H1 (cell line): ENCODE measurements around the gene ZNF516. TPM values are rescaled to one million over a fixed set of nuclear protein-coding genes. Genes with fewer than 3 reads are reported as not detected.

Experiments
- CTCF ChIA-PET: fragments of 300-600 bp; sonication (Branson Sonifier 250); formaldehyde crosslinking; loops from one replicate; lab custom pipeline; 2021; ENCODE audit not compliant: partially characterized antibody; lab: Charles Lee
- POLR2A ChIA-PET: fragments of 300-600 bp; sonication (Branson Sonifier 250); formaldehyde crosslinking; loops from one replicate; lab custom pipeline; 2021; ENCODE audit warnings: inconsistent platforms; ENCODE audit not compliant: partially characterized antibody; lab: Charles Lee
- DNase-seq, 2 experiments: peaks; one replicate each; pipeline versions ENCODE4 v3.0.0 to v3.0.0-alpha.2; 2010 to 2022; ENCODE audit warnings: low spot score in 2 of 2, low read depth in 1 of 2, mixed read lengths in 1 of 2
- FAIRE-seq: peaks from 2 replicates; lab custom pipeline; 2011; peaks lifted over from hg19 to GRCh38; lab: Jason Lieb, UNC
- H2AFZ ChIP-seq: 2 replicates; pipeline ENCODE4 v1.8.1; 2012; ENCODE audit warnings: low read length, inconsistent platforms
- H2AK5ac ChIP-seq: 2 replicates; pipeline ENCODE4 v1.6.1; 2013; ENCODE audit warnings: low read depth, low read length
- H2BK120ac ChIP-seq: replicated peaks from 2 replicates; pipeline ENCODE3; 2013; ENCODE audit warnings: low read depth, low read length, inconsistent platforms
- H2BK12ac ChIP-seq: 2 replicates; pipeline ENCODE4 v1.6.1; 2013; ENCODE audit warnings: low read depth, low read length
- H2BK15ac ChIP-seq: 2 replicates; pipeline ENCODE4 v1.6.1; 2013; ENCODE audit warnings: low read length
- H2BK20ac ChIP-seq: 2 replicates; pipeline ENCODE4 v1.6.1; 2013; ENCODE audit warnings: low read length
- H2BK5ac ChIP-seq: 2 replicates; pipeline ENCODE4 v1.6.1; 2013; ENCODE audit warnings: low read depth, low read length
- H3K14ac ChIP-seq: 2 replicates; pipeline ENCODE4 v1.6.1; 2013; ENCODE audit warnings: inconsistent platforms; ENCODE audit not compliant: insufficient read length
- H3K18ac ChIP-seq: 2 replicates; pipeline ENCODE4 v1.6.1; 2013; ENCODE audit warnings: low read length; ENCODE audit errors: extremely low read depth
- H3K23ac ChIP-seq: 2 replicates; pipeline ENCODE4 v1.6.1; 2013; ENCODE audit warnings: inconsistent platforms; ENCODE audit not compliant: insufficient read length
- H3K23me2 ChIP-seq: 2 replicates; pipeline ENCODE4 v1.6.1; 2013; ENCODE audit warnings: low read depth, low read length
- H3K27ac ChIP-seq: 2 replicates; pipeline ENCODE4 v1.6.1; 2011; ENCODE audit warnings: low read depth, low read length, inconsistent platforms
- H3K27me3 ChIP-seq, 4 experiments: replicated peaks in 1 of 4; 1 replicate in 1 of 4; 2 replicates in 3 of 4; pipeline versions ENCODE4 v1.6.1 to v1.8.1; 2011 to 2013; ENCODE audit warnings: low read length in 3 of 4, mild to moderate bottlenecking in 3 of 4, inconsistent platforms in 2 of 4, mixed read lengths in 2 of 4, moderate library complexity in 1 of 4; ENCODE audit not compliant: control insufficient read depth in 3 of 4, insufficient read depth in 3 of 4; ENCODE audit errors: extremely low read depth in 1 of 4
- H3K36me3 ChIP-seq, 4 experiments: 2 replicates each; pipeline versions ENCODE4 v1.6.1 to v1.8.1; 2011 to 2013; ENCODE audit warnings: mild to moderate bottlenecking in 4 of 4, low read length in 3 of 4, moderate library complexity in 2 of 4, control low read depth in 1 of 4, inconsistent platforms in 1 of 4; ENCODE audit not compliant: insufficient read depth in 4 of 4, control insufficient read depth in 2 of 4
- H3K4ac ChIP-seq: replicated peaks from 2 replicates; pipeline ENCODE3; 2013; ENCODE audit warnings: low read length, low read depth, mixed read lengths, inconsistent platforms; ENCODE audit not compliant: insufficient read length
- H3K4me1 ChIP-seq, 4 experiments: replicated peaks in 1 of 4; 1 replicate in 1 of 4; 2 replicates in 3 of 4; pipeline versions ENCODE4 v1.6.1 to v1.8.1; 2011 to 2013; ENCODE audit warnings: low read length in 3 of 4, inconsistent platforms in 2 of 4, mixed read lengths in 1 of 4; ENCODE audit not compliant: insufficient read depth in 4 of 4, control insufficient read depth in 3 of 4
- H3K4me2 ChIP-seq, 2 experiments: 2 replicates each; pipeline versions ENCODE4 v1.6.1 to v1.8.1; 2011 to 2013; ENCODE audit warnings: low read depth in 2 of 2, low read length in 2 of 2, control low read depth in 1 of 2, inconsistent platforms in 1 of 2, mild to moderate bottlenecking in 1 of 2; ENCODE audit not compliant: insufficient read depth in 1 of 2
- H3K4me3 ChIP-seq, 4 experiments: fragments of 200-600, 300-600 bp in 1 of 4; sonication (generic), shearing (Covaris generic), sonication (Bioruptor Twin) in 1 of 4; 2 replicates each; pipeline versions ENCODE4 v1.5.1 to v1.8.1; 2011 to 2016; ENCODE audit warnings: low read length in 4 of 4, low read depth in 3 of 4, control low read depth in 2 of 4, inconsistent platforms in 2 of 4, mild to moderate bottlenecking in 2 of 4, mixed read lengths in 1 of 4, moderate library complexity in 1 of 4; ENCODE audit not compliant: insufficient read depth in 2 of 4; ENCODE audit errors: extremely low read depth in 1 of 4
- H3K56ac ChIP-seq: replicated peaks from 2 replicates; pipeline ENCODE3; 2013; ENCODE audit warnings: low read depth, mild to moderate bottlenecking, mixed read lengths, low read length, inconsistent platforms; ENCODE audit not compliant: insufficient read length
- H3K79me1 ChIP-seq: 2 replicates; pipeline ENCODE4 v1.6.1; 2013; ENCODE audit warnings: low read depth, low read length, control low read depth
- H3K79me2 ChIP-seq, 2 experiments: 2 replicates each; pipeline versions ENCODE4 v1.6.1 to v1.8.1; 2012 to 2013; ENCODE audit warnings: low read length in 2 of 2, mild to moderate bottlenecking in 2 of 2, inconsistent platforms in 1 of 2; ENCODE audit not compliant: insufficient read depth in 2 of 2, control insufficient read depth in 1 of 2
- H3K9ac ChIP-seq, 4 experiments: replicated peaks in 1 of 4; 1 replicate in 1 of 4; 2 replicates in 3 of 4; pipeline versions ENCODE4 v1.6.1 to v1.8.1; 2011 to 2013; ENCODE audit warnings: low read depth in 3 of 4, low read length in 3 of 4, control low read depth in 2 of 4, mild to moderate bottlenecking in 2 of 4, moderate library complexity in 2 of 4, inconsistent platforms in 1 of 4; ENCODE audit errors: extremely low read depth in 1 of 4
- H3K9me3 ChIP-seq, 2 experiments: 2 replicates each; pipeline versions ENCODE4 v1.6.1 to v1.8.1; 2012 to 2013; ENCODE audit warnings: mild to moderate bottlenecking in 2 of 2, moderate library complexity in 2 of 2, control low read depth in 1 of 2, inconsistent platforms in 1 of 2, low read depth in 1 of 2, low read length in 1 of 2, mixed read lengths in 1 of 2; ENCODE audit not compliant: insufficient read depth in 2 of 2
- H4K20me1 ChIP-seq, 2 experiments: replicated peaks in 1 of 2; 2 replicates each; pipeline versions ENCODE3 to v1.8.1; 2011 to 2013; ENCODE audit warnings: inconsistent platforms in 2 of 2, low read length in 2 of 2, mild to moderate bottlenecking in 1 of 2; ENCODE audit not compliant: insufficient read depth in 2 of 2, control insufficient read depth in 1 of 2
- H4K5ac ChIP-seq: 2 replicates; pipeline ENCODE4 v1.6.1; 2013; ENCODE audit warnings: low read length, low read depth, mixed read lengths, inconsistent platforms; ENCODE audit not compliant: insufficient read length
- H4K8ac ChIP-seq: 2 replicates; pipeline ENCODE4 v1.8.0; 2013; ENCODE audit warnings: mild to moderate bottlenecking, moderate library complexity, low read length, inconsistent platforms; ENCODE audit not compliant: insufficient read depth; ENCODE audit errors: extremely low read depth
- H4K91ac ChIP-seq: replicated peaks from 2 replicates; pipeline ENCODE3; 2013; ENCODE audit warnings: low read length, mixed read lengths, inconsistent platforms; ENCODE audit not compliant: insufficient read length
- BCL11A ChIP-seq, 2 experiments: IDR thresholded peaks; one replicate each; pipeline ENCODE4 v1.6.1; 2011; ENCODE audit warnings: low read depth in 2 of 2, low read length in 2 of 2, mild to moderate bottlenecking in 2 of 2
- CEBPB ChIP-seq: IDR thresholded peaks from 2 replicates; pipeline ENCODE4 v1.6.1; 2012; ENCODE audit warnings: low read depth, low read length
- CHD1 ChIP-seq: IDR thresholded peaks from 2 replicates; pipeline ENCODE4 v1.6.1; 2012; ENCODE audit warnings: low read depth, low read length, improper control_type of control experiment
- FOSL1 ChIP-seq: IDR thresholded peaks from 2 replicates; pipeline ENCODE4 v1.6.1; 2011; ENCODE audit warnings: mild to moderate bottlenecking, low read depth, low read length, moderate library complexity; ENCODE audit not compliant: insufficient read depth
- KDM5A ChIP-seq: fragments of 200-600 bp; IDR thresholded peaks from 2 replicates; pipeline ENCODE4 v1.7.1; 2012; ENCODE audit warnings: mild to moderate bottlenecking, low read length, inconsistent platforms, mixed read lengths
- NANOG ChIP-seq: IDR thresholded peaks from 2 replicates; pipeline ENCODE4 v1.6.1; 2011; ENCODE audit warnings: low read length, low read depth, mild to moderate bottlenecking, inconsistent platforms; ENCODE audit not compliant: insufficient read depth, poor library complexity, severe bottlenecking
- PHF8 ChIP-seq: fragments of 200-600 bp; sonication (generic); conservative IDR thresholded peaks from 2 replicates; pipeline ENCODE4 v1.7.1; 2012; ENCODE audit warnings: low read depth, mild to moderate bottlenecking, inconsistent platforms, low read length, moderate library complexity
- RAD21 ChIP-seq, 2 experiments: IDR thresholded peaks in 1 of 2; conservative IDR thresholded peaks in 1 of 2; 2 replicates each; pipeline ENCODE4 v1.6.1; 2011; ENCODE audit warnings: low read depth in 2 of 2, low read length in 2 of 2, improper control_type of control experiment in 1 of 2, inconsistent platforms in 1 of 2, mild to moderate bottlenecking in 1 of 2, moderate library complexity in 1 of 2
- SUZ12 ChIP-seq: fragments of 200-600 bp; sonication (generic); IDR thresholded peaks from 2 replicates; pipeline ENCODE4 v1.6.1; 2012; ENCODE audit warnings: mild to moderate bottlenecking, inconsistent platforms, low read length, moderate library complexity, mixed read lengths
- TBP ChIP-seq: IDR thresholded peaks from 2 replicates; pipeline ENCODE4 v1.6.1; 2011; ENCODE audit warnings: low read depth, low read length, improper control_type of control experiment
- TEAD4 ChIP-seq: IDR thresholded peaks from 2 replicates; pipeline ENCODE4 v1.6.1; 2012; ENCODE audit warnings: low read depth, low read length, inconsistent platforms, mixed read lengths
- USF2 ChIP-seq: IDR thresholded peaks from 2 replicates; pipeline ENCODE4 v1.6.1; 2011; ENCODE audit warnings: low read length, improper control_type of control experiment
- WGBS, 2 experiments: shearing (Covaris generic) in 1 of 2; methylation state at CpG; one replicate each; pipeline versions ENCODE4 v1.1.6 to v1.1.7; 2013 to 2015; ENCODE audit warnings: low lambda C conversion rate in 2 of 2, mixed read lengths in 2 of 2, inconsistent platforms in 1 of 2, low coverage in 1 of 2, missing lambda C conversion rate in 1 of 2; ENCODE audit not compliant: insufficient replicate concordance in 2 of 2, insufficient coverage in 1 of 2, insufficient read length in 1 of 2; ENCODE audit errors: extremely low coverage in 1 of 2, missing lambda C conversion rate in 1 of 2; 5-methylcytosine and 5-hydroxymethylcytosine counted together
- polyA plus RNA-seq, 7 experiments: library from polyadenylated mRNA; depleted of rRNA in 3 of 7; stranded (reverse) in 5 of 7; unstranded in 2 of 7; fragments of >200 nt in 5 of 7; fragments of 200-250 nt in 2 of 7; gene quantifications; 1 replicate in 5 of 7; 2 replicates in 1 of 7; 4 replicates in 1 of 7; pipeline versions ENCODE4 v1.2.1 to v1.2.3, GENCODE V29; 2011 to 2013; ENCODE audit warnings: missing spikeins in 2 of 7, mixed read lengths in 2 of 7
- total RNA-seq: library from RNA; stranded (reverse); fragmentation: NEBNext Ultra II Directional; extraction: Animal tissue kit (Norgen Biotek cat#: 25700); gene quantifications from 2 replicates; pipeline ENCODE4 v1.2.1, GENCODE V29; 2021

Gene ZNF516
- total and polyA plus RNA-seq, 2 of the 8 experiments (the other 6 are each of a cell fraction or from before 2014, with no cell fraction given): 7.3 to 17.0 TPM

GRCh38 chr18:76532875-76533274 lies 37.8 kb upstream of the ZNF516 start:
- Histone ChIP-seq H3K4ac (no peak overlapping the region), H2BK12ac (no peak overlapping the region)

More at GRCh38 chr18:76532875-76533274, 37.8 kb upstream of the ZNF516 start:
- ChIA-PET CTCF (interaction anchor here (0.7 to 1.3 kb wide), 2 partner anchors 76 to 162 kb away, joined by 3 read pairs; no protein-coding TSS in a partner anchor), POLR2A (no interaction called here)
- Histone ChIP-seq H2AFZ (no peak overlapping the region), H3K14ac (no peak overlapping the region), H2BK5ac (no peak overlapping the region), H3K36me3 (no peaks in the 10 kb centered on the region), H3K18ac (no peak overlapping the region), H3K27me3 (no peaks in the 10 kb centered on the region; a peak in 1 of 7 replicates), H3K4me3 (no peak overlapping the region), H4K5ac (no peak overlapping the region), H2BK120ac (no peak overlapping the region), H3K23ac (no peak overlapping the region), H3K27ac (no peak overlapping the region), H4K20me1 (no peaks in the 10 kb centered on the region), H3K4me2 (no peak overlapping the region), H4K91ac (no peak overlapping the region), H2BK20ac (no peak overlapping the region), H3K23me2 (no peaks in the 10 kb centered on the region), H3K79me2 (no peaks in the 10 kb centered on the region), H3K56ac (no peak overlapping the region), H3K9me3 (no peaks in the 10 kb centered on the region), H2BK15ac (no peak overlapping the region), H3K79me1 (no peaks in the 10 kb centered on the region), H3K9ac (no peak overlapping the region), H2AK5ac (no peak overlapping the region), H4K8ac (no peak overlapping the region)
- DNase-seq (no peak), FAIRE-seq (no peak)
- no peak for TF ChIP-seq PHF8
- TF ChIP-seq NANOG: no peak
- no peak for TF ChIP-seq SUZ12
- no peak for TF ChIP-seq BCL11A (IDR thresholded peaks at IDR 0.05; ENCODE audit: low read depth in 2 of 2, low read length in 2 of 2)
- TF ChIP-seq CEBPB: no peak
- no peak for TF ChIP-seq TEAD4
- TF ChIP-seq FOSL1: no peak
- no peak for TF ChIP-seq USF2
- no peak for TF ChIP-seq KDM5A
- no peak for TF ChIP-seq TBP
- TF ChIP-seq CHD1: no peak
- no peak for TF ChIP-seq RAD21 (IDR thresholded peaks at IDR 0.05 in 1 of 2, conservative IDR thresholded peaks at IDR 0.05 in 1 of 2; ENCODE audit: low read depth in 2 of 2, low read length in 2 of 2)
- TF ChIP-seq, all 59 proteins: peak for 0
- WGBS, 2 experiments: 96% methylated on average over 8 of the region's 8 CpGs; no CpG with 5 or more reads in 1 of the 2 experiments
- peaks cover 0 to 10% (median 4%) of the 10 kb centered on the region in 4 experiments; a peak in 6 of 7 replicates for H3K4me1 ChIP-seq
